Measurements from ENCODE around the gene GPR107.

DNA sequence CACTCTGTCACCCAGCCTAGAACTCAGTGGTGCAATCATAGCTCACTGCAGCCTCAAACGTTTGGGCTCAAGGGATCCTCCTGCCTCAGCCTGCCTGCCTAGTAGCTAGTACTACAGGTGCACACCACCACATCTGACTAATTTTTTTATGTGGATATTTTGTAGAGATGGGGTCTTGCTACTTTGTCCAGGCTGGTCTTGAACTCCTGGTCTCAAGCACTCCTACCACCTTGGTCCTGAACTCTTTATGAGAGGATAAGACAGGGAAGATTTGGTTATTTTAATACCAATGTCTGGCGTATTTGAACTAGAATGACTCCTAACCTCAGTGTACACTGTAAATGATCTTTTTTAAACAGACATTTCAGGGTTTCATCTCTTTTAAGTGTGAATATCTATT is 9.0 kb downstream of the GPR107 start:
- TF ChIP-seq, protein P1, sequence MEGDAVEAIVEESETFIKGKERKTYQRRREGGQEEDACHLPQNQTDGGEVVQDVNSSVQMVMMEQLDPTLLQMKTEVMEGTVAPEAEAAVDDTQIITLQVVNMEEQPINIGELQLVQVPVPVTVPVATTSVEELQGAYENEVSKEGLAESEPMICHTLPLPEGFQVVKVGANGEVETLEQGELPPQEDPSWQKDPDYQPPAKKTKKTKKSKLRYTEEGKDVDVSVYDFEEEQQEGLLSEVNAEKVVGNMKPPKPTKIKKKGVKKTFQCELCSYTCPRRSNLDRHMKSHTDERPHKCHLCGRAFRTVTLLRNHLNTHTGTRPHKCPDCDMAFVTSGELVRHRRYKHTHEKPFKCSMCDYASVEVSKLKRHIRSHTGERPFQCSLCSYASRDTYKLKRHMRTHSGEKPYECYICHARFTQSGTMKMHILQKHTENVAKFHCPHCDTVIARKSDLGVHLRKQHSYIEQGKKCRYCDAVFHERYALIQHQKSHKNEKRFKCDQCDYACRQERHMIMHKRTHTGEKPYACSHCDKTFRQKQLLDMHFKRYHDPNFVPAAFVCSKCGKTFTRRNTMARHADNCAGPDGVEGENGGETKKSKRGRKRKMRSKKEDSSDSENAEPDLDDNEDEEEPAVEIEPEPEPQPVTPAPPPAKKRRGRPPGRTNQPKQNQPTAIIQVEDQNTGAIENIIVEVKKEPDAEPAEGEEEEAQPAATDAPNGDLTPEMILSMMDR (IDR thresholded peaks at IDR 0.05), result no peak
- TF ChIP-seq EP300 (IDR thresholded peaks at IDR 0.05) (no peak), POLR2A (IDR thresholded peaks at IDR 0.05) (no peak), POLR2AphosphoS5 (IDR thresholded peaks at IDR 0.05) (no peak)
